Activated T-cell treated with anti-CD3 and anti-CD28 coated beads, Interleukin-2, amount 50 U/mL, for 72 hours (primary cell): Measurements from ENCODE around the gene HOATZ. TPM values are rescaled to one million over a fixed set of nuclear protein-coding genes. Genes with fewer than 3 reads are reported as not detected.

ENCODE experiments used
- ATAC-seq, 2 donors: fragments of 150-1000 bp; cut with Tn5 transposase; replicated peaks in 1 of 2; 2 replicates each; pipeline ENCODE4 v1.10.0; 2021; ENCODE audit warnings: moderate library complexity in 2 of 2, mild to moderate bottlenecking in 1 of 2
- DNase-seq, 2 donors: peaks; one replicate each; pipeline ENCODE4 v3.0.0; 2021 to 2022; ENCODE audit warnings: mixed read lengths in 1 of 2
- H3K27ac Mint-ChIP-seq: one replicate; pipeline ENCODE4 v1.8.0; 2022; ENCODE audit warnings: mild to moderate bottlenecking, moderate library complexity, mixed read lengths
- H3K27me3 Mint-ChIP-seq: one replicate; pipeline ENCODE4 v1.8.0; 2022; ENCODE audit warnings: low read depth, mixed read lengths
- H3K36me3 Mint-ChIP-seq, 2 donors: one replicate each; pipeline ENCODE4 v1.8.0; 2022; ENCODE audit warnings: mixed read lengths in 2 of 2, mild to moderate bottlenecking in 1 of 2; ENCODE audit not compliant: insufficient read depth in 2 of 2
- H3K4me1 Mint-ChIP-seq: one replicate; pipeline ENCODE4 v1.8.0; 2022; ENCODE audit warnings: low read depth, mixed read lengths
- H3K4me3 Mint-ChIP-seq, 2 donors: one replicate each; pipeline ENCODE4 v1.8.0; 2022; ENCODE audit warnings: mild to moderate bottlenecking in 2 of 2, mixed read lengths in 2 of 2, moderate library complexity in 2 of 2
- H3K9me3 Mint-ChIP-seq, 2 donors: one replicate each; pipeline ENCODE4 v1.8.0; 2022; ENCODE audit warnings: mixed read lengths in 2 of 2
- total RNA-seq, 2 donors: library from RNA; stranded (reverse); gene quantifications; one replicate each; pipeline ENCODE4 v1.2.3, GENCODE V29; 2022

The HOATZ gene
- not detected for total RNA-seq

DNA sequence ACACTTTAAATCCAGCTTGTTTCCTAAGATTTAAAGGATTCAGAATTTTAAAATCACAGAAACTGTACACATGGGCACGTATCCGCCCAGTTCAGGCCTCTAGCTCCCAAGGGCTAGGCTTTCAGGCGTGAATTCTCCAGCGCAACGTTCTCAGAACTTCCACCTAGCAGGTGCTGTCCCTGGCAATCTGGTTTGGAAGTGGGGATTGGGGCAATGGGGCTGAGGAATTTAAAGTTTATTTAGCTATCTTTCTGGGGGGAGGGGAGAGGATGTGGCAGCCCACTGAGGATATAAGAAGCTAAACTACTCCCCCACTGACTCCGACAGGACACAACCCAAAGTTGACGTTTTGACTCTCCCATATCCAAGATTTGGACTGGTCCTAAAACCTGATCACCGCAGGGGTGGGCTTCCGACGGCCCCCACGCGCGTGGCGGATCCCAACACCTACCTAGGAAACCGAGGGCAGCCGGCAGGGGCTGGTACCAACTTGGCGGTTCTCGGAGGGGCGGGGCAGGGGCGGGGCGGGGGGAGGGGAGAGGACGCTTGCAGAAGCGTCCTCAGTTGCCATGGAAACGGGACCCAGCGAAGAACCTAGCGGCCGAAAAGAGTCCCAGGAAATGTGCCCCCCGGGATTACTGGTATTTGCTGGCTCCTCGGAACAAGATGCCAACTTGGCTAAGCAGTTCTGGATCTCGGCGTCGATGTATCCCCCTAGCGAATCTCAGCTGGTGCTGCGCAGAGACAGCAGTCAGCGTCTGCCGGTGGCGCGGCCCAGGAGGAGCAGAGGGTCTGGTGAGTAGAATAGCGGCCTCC is at the start of gene HOATZ:
TSS of gene HOATZ (plus strand) at position 563 of the 816 bp plus-strand sequence. CDS start at position 570, 7 bp downstream.
- DNase-seq (peak in 1 of 2 donors; percentile 34), ATAC-seq (peak; percentile 29 to 39)
- peaks cover 38% of the 10 kb centered on the region for H3K27me3 Mint-ChIP-seq
- H3K27ac Mint-ChIP-seq: no peak within 1 kb of the TSS
- no peaks in the 10 kb centered on the region for H3K9me3 Mint-ChIP-seq
- peaks cover 26% of the 10 kb centered on the region for H3K4me1 Mint-ChIP-seq
- no peaks in the 10 kb centered on the region for H3K36me3 Mint-ChIP-seq
- H3K4me3 Mint-ChIP-seq: peak within 1 kb of the TSS; percentile 41 to 63

DNA sequence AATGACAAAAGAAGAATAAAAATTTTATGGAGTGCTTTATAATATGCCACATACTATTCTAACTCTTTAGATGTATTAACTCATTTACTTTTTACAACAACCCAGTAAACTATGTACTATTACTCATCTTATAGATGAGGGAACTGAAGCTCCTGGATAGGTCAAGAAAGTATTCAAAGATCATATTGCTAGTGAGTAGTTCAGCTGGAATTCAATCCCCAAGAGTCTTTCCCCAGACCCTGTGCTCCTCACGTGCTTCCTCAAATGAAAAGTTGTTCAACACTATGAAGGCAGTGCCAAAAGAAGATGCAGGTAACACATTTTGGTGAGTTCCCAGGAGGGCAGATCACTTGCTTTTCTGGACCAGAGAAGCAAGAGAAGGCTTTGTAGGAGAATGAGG is 49.2 kb upstream of the HOATZ start:
- no peak for ATAC-seq
- Mint-ChIP-seq H3K4me1 (peaks cover 5% of the 10 kb centered on the region), H3K4me3 (no peak overlapping the region), H3K36me3 (no peaks in the 10 kb centered on the region), H3K9me3 (no peaks in the 10 kb centered on the region), H3K27me3 (peaks cover 50% of the 10 kb centered on the region), H3K27ac (no peak overlapping the region)
- no peak for DNase-seq

DNA sequence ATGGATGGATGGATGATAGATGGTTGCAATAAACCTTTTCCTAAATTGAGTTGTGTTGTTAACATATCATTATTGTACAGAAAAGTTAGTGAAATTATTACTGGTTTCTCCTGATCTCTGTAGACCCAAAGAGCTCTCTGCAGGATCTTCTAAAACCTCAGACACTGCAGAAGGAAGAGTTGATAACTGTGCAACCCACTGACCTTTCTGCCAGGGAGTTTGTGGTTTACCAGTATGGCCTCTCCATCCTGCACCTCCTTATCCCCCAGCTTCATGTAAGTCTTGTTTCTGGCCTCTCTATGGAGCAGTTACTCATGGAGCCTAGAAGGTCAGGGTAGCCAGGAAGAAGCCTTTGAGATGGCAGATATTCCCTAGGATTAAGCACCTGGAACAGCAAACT is 48.0 kb upstream of the HOATZ start:
- Mint-ChIP-seq H3K27me3 (peaks cover 42% of the 10 kb centered on the region), H3K27ac (no peak overlapping the region), H3K4me1 (no peaks in the 10 kb centered on the region), H3K4me3 (no peak overlapping the region), H3K36me3 (no peaks in the 10 kb centered on the region), H3K9me3 (no peaks in the 10 kb centered on the region)
- DNase-seq (no peak), ATAC-seq (no peak)

DNA sequence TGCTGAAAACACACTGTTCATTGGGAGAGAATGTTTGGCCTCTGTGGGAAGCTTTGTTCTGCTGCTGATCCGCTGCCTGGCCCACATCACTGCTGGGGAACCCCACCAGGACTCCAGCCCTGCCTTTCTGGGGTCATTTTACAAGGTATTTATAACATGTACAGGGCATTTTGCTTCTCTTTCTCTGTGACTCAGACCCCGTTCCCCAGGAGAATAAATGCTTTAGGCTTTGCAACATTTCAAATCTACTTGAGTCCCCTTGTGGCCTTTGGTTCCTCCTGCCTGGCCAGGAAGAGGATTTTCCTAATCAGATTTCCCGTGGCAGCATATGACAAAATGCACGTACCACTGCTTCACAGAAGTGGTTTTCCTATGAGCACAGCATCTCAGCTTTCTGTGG is 45.4 kb upstream of the HOATZ start:
- no peaks in the 10 kb centered on the region for H3K4me1 Mint-ChIP-seq
- H3K4me3 Mint-ChIP-seq: no peak overlapping the region
- peaks cover 0 to 1% of the 10 kb centered on the region in 2 donors for H3K9me3 Mint-ChIP-seq
- H3K27me3 Mint-ChIP-seq: peaks cover 37% of the 10 kb centered on the region
- ATAC-seq: no peak
- DNase-seq: no peak
- no peaks in the 10 kb centered on the region for H3K36me3 Mint-ChIP-seq
- no peak overlapping the region for H3K27ac Mint-ChIP-seq

DNA sequence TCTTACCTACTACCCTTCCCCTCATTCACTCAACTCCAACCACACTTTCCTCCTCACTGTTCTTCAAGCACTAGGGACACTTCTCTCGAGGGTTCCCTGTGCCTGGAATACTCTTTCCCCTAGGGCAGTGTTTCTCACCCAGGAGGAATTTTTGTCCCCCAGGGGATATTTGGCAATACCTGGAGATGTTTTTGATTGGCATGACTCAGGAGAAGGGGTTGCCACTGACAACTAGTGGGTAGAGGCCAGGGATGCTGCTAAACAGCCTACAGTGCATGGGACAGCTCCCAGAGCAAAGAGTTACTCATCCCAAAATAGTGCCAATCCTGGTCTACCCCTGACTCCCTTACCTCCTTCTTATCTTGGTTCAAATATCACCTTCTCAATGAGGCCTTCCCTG is 42.4 kb upstream of the HOATZ start:
- no peak for ATAC-seq
- Mint-ChIP-seq H3K4me1 (no peaks in the 10 kb centered on the region), H3K4me3 (no peak overlapping the region), H3K36me3 (peaks cover 0 to 2% of the 10 kb centered on the region in 2 donors), H3K27ac (no peak overlapping the region), H3K27me3 (peaks cover 29% of the 10 kb centered on the region), H3K9me3 (peaks cover 0 to 5% of the 10 kb centered on the region in 2 donors)
- no peak for DNase-seq

DNA sequence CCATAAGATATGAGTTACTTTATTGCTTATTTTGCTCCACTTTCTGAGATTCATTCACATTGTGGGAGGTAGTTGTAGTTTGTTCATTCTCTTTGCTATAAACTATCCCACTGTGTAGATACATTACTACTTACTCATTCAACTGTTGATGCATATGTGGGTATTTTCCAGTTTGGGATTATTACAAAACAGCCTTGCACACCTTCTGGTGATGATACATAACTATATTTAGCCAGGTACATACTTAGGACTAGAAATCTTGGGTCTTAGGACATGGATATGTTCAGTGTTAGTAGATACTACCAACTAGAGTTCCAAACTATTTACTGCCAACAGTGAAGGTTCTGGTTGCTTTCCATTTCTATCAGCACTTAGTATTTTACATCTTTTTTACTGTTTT is 40.1 kb upstream of the HOATZ start:
- H3K4me1 Mint-ChIP-seq: no peaks in the 10 kb centered on the region
- DNase-seq (no peak), ATAC-seq (no peak)

DNA sequence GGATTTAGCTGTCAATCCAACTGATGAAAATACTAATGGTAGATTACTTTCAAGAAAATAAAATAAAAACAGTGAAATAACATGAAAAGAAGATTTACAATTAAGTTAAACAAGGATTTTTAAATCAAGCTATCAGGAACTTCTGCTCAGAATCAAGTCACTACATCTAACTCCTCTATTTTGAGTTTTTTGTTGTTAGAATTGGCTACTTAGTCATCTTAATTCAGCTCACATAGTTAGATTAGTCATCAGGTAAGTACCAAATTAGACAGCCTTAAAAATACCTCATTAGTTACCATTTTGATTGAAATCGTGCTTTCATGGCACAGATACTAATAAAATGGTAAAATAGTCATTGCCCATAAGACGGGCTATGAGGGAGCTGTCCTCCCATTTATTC is 38.2 kb upstream of the HOATZ start:
- Mint-ChIP-seq H3K9me3 (peaks cover 0 to 9% of the 10 kb centered on the region in 2 donors), H3K4me1 (peaks cover 7% of the 10 kb centered on the region), H3K27ac (no peak overlapping the region), H3K36me3 (peaks cover 0 to 2% of the 10 kb centered on the region in 2 donors), H3K4me3 (no peak overlapping the region), H3K27me3 (peaks cover 34% of the 10 kb centered on the region)
- no peak for DNase-seq
- no peak for ATAC-seq

More for the DNA sequence above, 40.1 kb upstream of the HOATZ start:
- peaks cover 0 to 2% of the 10 kb centered on the region in 2 donors for H3K36me3 Mint-ChIP-seq
- H3K9me3 Mint-ChIP-seq: peaks cover 0 to 5% of the 10 kb centered on the region in 2 donors
- no peak overlapping the region for H3K4me3 Mint-ChIP-seq
- no peak overlapping the region for H3K27ac Mint-ChIP-seq
- peaks cover 32% of the 10 kb centered on the region for H3K27me3 Mint-ChIP-seq

DNA sequence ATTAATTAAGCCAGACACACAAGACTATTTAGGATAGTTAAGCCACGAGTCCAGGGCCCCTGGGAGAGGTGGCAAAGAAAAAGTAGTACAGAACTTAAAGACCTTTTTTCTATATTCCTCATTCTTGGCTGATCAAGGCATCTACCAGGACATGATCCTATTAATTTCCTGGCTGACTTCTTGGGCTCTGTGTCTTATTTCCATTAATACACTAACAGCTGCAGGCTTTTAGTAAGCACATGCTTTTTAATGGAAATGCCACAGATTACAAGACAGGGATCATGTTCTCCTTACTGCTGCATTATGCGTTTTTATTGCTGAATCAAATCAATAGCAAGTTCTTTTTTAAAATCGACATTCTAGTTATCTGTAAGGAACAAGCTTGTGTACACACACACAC is 37.6 kb upstream of the HOATZ start:
- peaks cover 35% of the 10 kb centered on the region for H3K27me3 Mint-ChIP-seq
- H3K36me3 Mint-ChIP-seq: peaks cover 0 to 2% of the 10 kb centered on the region in 2 donors
- no peak overlapping the region for H3K27ac Mint-ChIP-seq
- H3K9me3 Mint-ChIP-seq: peaks cover 0 to 9% of the 10 kb centered on the region in 2 donors
- H3K4me1 Mint-ChIP-seq: peaks cover 7% of the 10 kb centered on the region
- H3K4me3 Mint-ChIP-seq: no peak overlapping the region
- DNase-seq (no peak), ATAC-seq (no peak)

DNA sequence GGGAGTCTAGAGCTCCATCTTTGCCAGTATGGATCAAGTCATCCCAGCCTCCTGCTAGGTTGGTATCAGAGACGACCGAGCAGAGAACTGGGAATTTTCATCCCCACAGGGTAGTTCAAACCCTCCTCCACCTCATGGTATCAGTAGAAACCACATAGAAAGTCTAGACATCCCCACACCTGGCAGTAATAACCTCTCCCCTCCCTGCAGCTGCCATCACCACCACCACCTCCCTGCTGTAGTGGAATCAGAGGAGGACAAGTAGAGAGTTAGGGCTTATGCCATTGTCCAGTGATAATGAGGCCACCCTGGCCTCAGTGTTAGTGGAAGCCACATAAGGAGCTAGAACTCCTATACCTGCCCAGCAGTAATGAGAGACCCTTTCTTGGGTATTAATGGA is 36.7 kb upstream of the HOATZ start:
- no peak for DNase-seq
- peaks cover 40% of the 10 kb centered on the region for H3K27me3 Mint-ChIP-seq

DNA sequence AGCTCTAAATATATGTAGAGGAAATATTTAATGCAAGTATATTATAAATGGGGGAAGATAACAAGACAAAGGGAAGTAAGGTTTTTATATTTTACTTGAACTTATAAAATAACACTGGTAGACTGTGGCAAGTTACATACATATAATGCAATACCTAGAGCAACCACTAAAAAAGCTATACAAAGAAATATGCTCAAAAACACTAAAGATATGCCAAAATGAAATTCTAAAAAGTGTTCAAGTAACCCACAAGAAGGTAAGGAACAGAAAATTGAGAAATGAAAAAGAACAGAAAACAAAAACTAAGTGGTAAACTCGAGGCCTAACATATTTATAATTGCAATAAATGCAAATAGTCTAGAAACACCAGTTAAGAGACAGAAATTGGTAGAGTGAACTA is 34.9 kb upstream of the HOATZ start:
- Mint-ChIP-seq H3K27me3 (peaks cover 55% of the 10 kb centered on the region), H3K4me1 (peaks cover 7% of the 10 kb centered on the region)
- ATAC-seq: no peak

More for the DNA sequence above, 36.7 kb upstream of the HOATZ start:
- Mint-ChIP-seq H3K9me3 (peaks cover 3 to 11% of the 10 kb centered on the region in 2 donors), H3K4me1 (peaks cover 7% of the 10 kb centered on the region), H3K27ac (no peak overlapping the region), H3K36me3 (peaks cover 1 to 8% of the 10 kb centered on the region in 2 donors), H3K4me3 (no peak overlapping the region)
- no peak for ATAC-seq

DNA sequence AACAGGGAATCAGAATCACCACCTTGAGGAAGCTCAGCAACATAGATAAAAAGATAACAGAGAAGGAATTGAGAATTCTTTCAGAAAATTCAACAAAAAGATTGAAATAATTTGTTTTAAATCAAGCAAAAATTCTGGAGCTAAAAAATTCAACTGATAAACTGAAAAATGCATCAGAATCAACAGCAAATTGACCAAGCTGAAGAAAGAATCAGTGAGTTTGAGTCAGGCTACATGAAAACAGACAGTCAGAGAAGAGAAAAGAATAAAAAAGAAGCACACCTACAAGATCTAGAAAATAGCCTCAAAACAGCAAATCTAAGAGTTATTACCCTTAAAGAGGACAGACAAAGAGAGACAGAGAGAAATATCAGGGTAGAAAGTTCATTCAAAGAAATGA is 31.1 kb upstream of the HOATZ start:
- H3K27me3 Mint-ChIP-seq: peaks cover 46% of the 10 kb centered on the region
- DNase-seq (no peak), ATAC-seq (no peak)
- peak overlapping the region; percentile 7 for H3K27ac Mint-ChIP-seq
- H3K4me3 Mint-ChIP-seq: no peak overlapping the region
- H3K4me1 Mint-ChIP-seq: peaks cover 7% of the 10 kb centered on the region
- peaks cover 17 to 19% of the 10 kb centered on the region in 2 donors for H3K9me3 Mint-ChIP-seq
- H3K36me3 Mint-ChIP-seq: peaks cover 9 to 27% of the 10 kb centered on the region in 2 donors

More for the DNA sequence above, 34.9 kb upstream of the HOATZ start:
- peaks cover 13 to 18% of the 10 kb centered on the region in 2 donors for H3K9me3 Mint-ChIP-seq
- peaks cover 8 to 20% of the 10 kb centered on the region in 2 donors for H3K36me3 Mint-ChIP-seq
- DNase-seq: no peak
- no peak overlapping the region for H3K27ac Mint-ChIP-seq
- no peak overlapping the region for H3K4me3 Mint-ChIP-seq

DNA sequence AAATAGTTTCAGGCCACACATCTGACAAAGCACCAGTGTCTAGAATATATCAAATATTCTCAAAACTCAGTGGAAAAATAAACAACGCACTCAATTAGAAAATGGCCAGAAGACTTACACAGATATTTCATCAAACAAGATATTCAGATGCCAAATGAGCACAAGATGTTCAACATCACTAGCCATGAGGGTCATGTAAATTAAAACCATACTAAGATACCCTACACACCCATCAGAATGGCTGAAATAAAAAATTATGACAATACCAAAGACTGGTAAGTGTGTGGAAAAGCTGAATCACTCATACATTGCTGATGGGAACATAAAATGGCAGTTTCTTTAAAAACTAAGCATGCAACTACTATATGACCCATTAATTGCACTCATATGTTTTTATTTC is 24.1 kb upstream of the HOATZ start:
- Mint-ChIP-seq H3K27ac (no peak overlapping the region), H3K4me3 (no peak overlapping the region), H3K27me3 (peaks cover 31% of the 10 kb centered on the region), H3K9me3 (peaks cover 4 to 5% of the 10 kb centered on the region in 2 donors), H3K4me1 (no peaks in the 10 kb centered on the region), H3K36me3 (peaks cover 2 to 10% of the 10 kb centered on the region in 2 donors)
- DNase-seq: no peak
- no peak for ATAC-seq

DNA sequence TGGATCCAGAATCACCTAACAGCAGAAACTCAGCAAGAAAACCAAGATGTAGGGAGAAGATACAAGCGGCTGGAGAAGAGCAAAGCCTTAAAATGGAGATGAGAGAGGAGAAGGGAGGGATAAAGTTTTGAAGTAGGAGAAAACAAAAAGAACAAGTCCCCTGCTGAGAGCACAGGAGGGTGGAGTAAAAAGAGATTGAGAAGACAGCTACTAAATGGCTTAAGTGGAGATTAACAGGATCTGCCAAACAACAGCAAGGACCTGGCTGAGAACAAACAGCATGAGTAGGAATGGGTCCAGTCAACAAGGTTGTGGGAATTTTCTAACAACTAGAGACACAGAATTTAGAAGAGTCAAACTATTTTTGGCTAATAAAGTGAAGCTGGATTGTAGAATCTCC is 20.5 kb upstream of the HOATZ start:
- H3K4me3 Mint-ChIP-seq: no peak overlapping the region
- no peak for ATAC-seq
- H3K4me1 Mint-ChIP-seq: no peaks in the 10 kb centered on the region
- H3K27me3 Mint-ChIP-seq: peaks cover 44% of the 10 kb centered on the region
- no peak overlapping the region for H3K27ac Mint-ChIP-seq
- no peaks in the 10 kb centered on the region for H3K36me3 Mint-ChIP-seq
- no peaks in the 10 kb centered on the region for H3K9me3 Mint-ChIP-seq
- no peak for DNase-seq

DNA sequence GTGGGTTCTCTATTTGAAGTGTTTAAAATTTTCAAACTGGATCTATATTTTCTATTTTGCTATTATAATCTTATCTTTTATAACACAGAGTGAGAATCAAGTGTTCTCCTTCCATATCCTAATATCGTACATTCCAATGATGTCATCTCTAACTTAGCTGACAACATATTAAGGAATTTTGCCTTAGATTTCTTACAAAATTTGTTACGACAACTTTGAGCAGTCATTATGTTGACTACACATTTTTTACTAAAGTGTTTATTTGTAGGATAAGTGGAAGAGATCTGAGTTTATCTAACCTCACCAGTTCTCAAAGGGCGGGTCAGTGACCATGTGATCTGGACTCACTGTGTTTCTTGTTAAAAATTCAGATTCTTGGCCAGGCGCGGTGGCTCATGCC is 15.1 kb upstream of the HOATZ start:
- no peak for DNase-seq
- Mint-ChIP-seq H3K9me3 (no peaks in the 10 kb centered on the region), H3K4me3 (no peak overlapping the region), H3K27me3 (peaks cover 52% of the 10 kb centered on the region), H3K36me3 (no peaks in the 10 kb centered on the region), H3K4me1 (no peaks in the 10 kb centered on the region), H3K27ac (no peak overlapping the region)
- ATAC-seq: no peak
